H1 (cell line): ENCODE data around the gene HLA-DMB. TPM values are rescaled to one million over a fixed set of nuclear protein-coding genes. Genes with fewer than 3 reads are reported as not detected.

Source experiments
- CTCF ChIA-PET: fragments of 300-600 bp; sonication (Branson Sonifier 250); formaldehyde crosslinking; loops from one replicate; lab custom pipeline; 2021; ENCODE audit not compliant: partially characterized antibody; lab: Charles Lee
- POLR2A ChIA-PET: fragments of 300-600 bp; sonication (Branson Sonifier 250); formaldehyde crosslinking; loops from one replicate; lab custom pipeline; 2021; ENCODE audit warnings: inconsistent platforms; ENCODE audit not compliant: partially characterized antibody; lab: Charles Lee
- DNase-seq, 2 experiments: peaks; one replicate each; pipeline versions ENCODE4 v3.0.0 to v3.0.0-alpha.2; 2010 to 2022; ENCODE audit warnings: low spot score in 2 of 2, low read depth in 1 of 2, mixed read lengths in 1 of 2
- FAIRE-seq: peaks from 2 replicates; lab custom pipeline; 2011; peaks lifted over from hg19 to GRCh38; lab: Jason Lieb, UNC
- H2AFZ ChIP-seq: 2 replicates; pipeline ENCODE4 v1.8.1; 2012; ENCODE audit warnings: low read length, inconsistent platforms
- H2AK5ac ChIP-seq: 2 replicates; pipeline ENCODE4 v1.6.1; 2013; ENCODE audit warnings: low read depth, low read length
- H2BK120ac ChIP-seq: replicated peaks from 2 replicates; pipeline ENCODE3; 2013; ENCODE audit warnings: low read depth, low read length, inconsistent platforms
- H2BK12ac ChIP-seq: 2 replicates; pipeline ENCODE4 v1.6.1; 2013; ENCODE audit warnings: low read depth, low read length
- H2BK15ac ChIP-seq: 2 replicates; pipeline ENCODE4 v1.6.1; 2013; ENCODE audit warnings: low read length
- H2BK20ac ChIP-seq: 2 replicates; pipeline ENCODE4 v1.6.1; 2013; ENCODE audit warnings: low read length
- H2BK5ac ChIP-seq: 2 replicates; pipeline ENCODE4 v1.6.1; 2013; ENCODE audit warnings: low read depth, low read length
- H3K14ac ChIP-seq: 2 replicates; pipeline ENCODE4 v1.6.1; 2013; ENCODE audit warnings: inconsistent platforms; ENCODE audit not compliant: insufficient read length
- H3K18ac ChIP-seq: 2 replicates; pipeline ENCODE4 v1.6.1; 2013; ENCODE audit warnings: low read length; ENCODE audit errors: extremely low read depth
- H3K23ac ChIP-seq: 2 replicates; pipeline ENCODE4 v1.6.1; 2013; ENCODE audit warnings: inconsistent platforms; ENCODE audit not compliant: insufficient read length
- H3K23me2 ChIP-seq: 2 replicates; pipeline ENCODE4 v1.6.1; 2013; ENCODE audit warnings: low read depth, low read length
- H3K27ac ChIP-seq: 2 replicates; pipeline ENCODE4 v1.6.1; 2011; ENCODE audit warnings: low read depth, low read length, inconsistent platforms
- H3K27me3 ChIP-seq, 4 experiments: replicated peaks in 1 of 4; 1 replicate in 1 of 4; 2 replicates in 3 of 4; pipeline versions ENCODE4 v1.6.1 to v1.8.1; 2011 to 2013; ENCODE audit warnings: low read length in 3 of 4, mild to moderate bottlenecking in 3 of 4, inconsistent platforms in 2 of 4, mixed read lengths in 2 of 4, moderate library complexity in 1 of 4; ENCODE audit not compliant: control insufficient read depth in 3 of 4, insufficient read depth in 3 of 4; ENCODE audit errors: extremely low read depth in 1 of 4
- H3K36me3 ChIP-seq, 4 experiments: 2 replicates each; pipeline versions ENCODE4 v1.6.1 to v1.8.1; 2011 to 2013; ENCODE audit warnings: mild to moderate bottlenecking in 4 of 4, low read length in 3 of 4, moderate library complexity in 2 of 4, control low read depth in 1 of 4, inconsistent platforms in 1 of 4; ENCODE audit not compliant: insufficient read depth in 4 of 4, control insufficient read depth in 2 of 4
- H3K4ac ChIP-seq: replicated peaks from 2 replicates; pipeline ENCODE3; 2013; ENCODE audit warnings: low read length, low read depth, mixed read lengths, inconsistent platforms; ENCODE audit not compliant: insufficient read length
- H3K4me1 ChIP-seq, 4 experiments: replicated peaks in 1 of 4; 1 replicate in 1 of 4; 2 replicates in 3 of 4; pipeline versions ENCODE4 v1.6.1 to v1.8.1; 2011 to 2013; ENCODE audit warnings: low read length in 3 of 4, inconsistent platforms in 2 of 4, mixed read lengths in 1 of 4; ENCODE audit not compliant: insufficient read depth in 4 of 4, control insufficient read depth in 3 of 4
- H3K4me2 ChIP-seq, 2 experiments: 2 replicates each; pipeline versions ENCODE4 v1.6.1 to v1.8.1; 2011 to 2013; ENCODE audit warnings: low read depth in 2 of 2, low read length in 2 of 2, control low read depth in 1 of 2, inconsistent platforms in 1 of 2, mild to moderate bottlenecking in 1 of 2; ENCODE audit not compliant: insufficient read depth in 1 of 2
- H3K4me3 ChIP-seq, 4 experiments: fragments of 200-600, 300-600 bp in 1 of 4; sonication (generic), shearing (Covaris generic), sonication (Bioruptor Twin) in 1 of 4; 2 replicates each; pipeline versions ENCODE4 v1.5.1 to v1.8.1; 2011 to 2016; ENCODE audit warnings: low read length in 4 of 4, low read depth in 3 of 4, control low read depth in 2 of 4, inconsistent platforms in 2 of 4, mild to moderate bottlenecking in 2 of 4, mixed read lengths in 1 of 4, moderate library complexity in 1 of 4; ENCODE audit not compliant: insufficient read depth in 2 of 4; ENCODE audit errors: extremely low read depth in 1 of 4
- H3K56ac ChIP-seq: replicated peaks from 2 replicates; pipeline ENCODE3; 2013; ENCODE audit warnings: low read depth, mild to moderate bottlenecking, mixed read lengths, low read length, inconsistent platforms; ENCODE audit not compliant: insufficient read length
- H3K79me1 ChIP-seq: 2 replicates; pipeline ENCODE4 v1.6.1; 2013; ENCODE audit warnings: low read depth, low read length, control low read depth
- H3K79me2 ChIP-seq, 2 experiments: 2 replicates each; pipeline versions ENCODE4 v1.6.1 to v1.8.1; 2012 to 2013; ENCODE audit warnings: low read length in 2 of 2, mild to moderate bottlenecking in 2 of 2, inconsistent platforms in 1 of 2; ENCODE audit not compliant: insufficient read depth in 2 of 2, control insufficient read depth in 1 of 2
- H3K9ac ChIP-seq, 4 experiments: replicated peaks in 1 of 4; 1 replicate in 1 of 4; 2 replicates in 3 of 4; pipeline versions ENCODE4 v1.6.1 to v1.8.1; 2011 to 2013; ENCODE audit warnings: low read depth in 3 of 4, low read length in 3 of 4, control low read depth in 2 of 4, mild to moderate bottlenecking in 2 of 4, moderate library complexity in 2 of 4, inconsistent platforms in 1 of 4; ENCODE audit errors: extremely low read depth in 1 of 4
- H3K9me3 ChIP-seq, 2 experiments: 2 replicates each; pipeline versions ENCODE4 v1.6.1 to v1.8.1; 2012 to 2013; ENCODE audit warnings: mild to moderate bottlenecking in 2 of 2, moderate library complexity in 2 of 2, control low read depth in 1 of 2, inconsistent platforms in 1 of 2, low read depth in 1 of 2, low read length in 1 of 2, mixed read lengths in 1 of 2; ENCODE audit not compliant: insufficient read depth in 2 of 2
- H4K20me1 ChIP-seq, 2 experiments: replicated peaks in 1 of 2; 2 replicates each; pipeline versions ENCODE3 to v1.8.1; 2011 to 2013; ENCODE audit warnings: inconsistent platforms in 2 of 2, low read length in 2 of 2, mild to moderate bottlenecking in 1 of 2; ENCODE audit not compliant: insufficient read depth in 2 of 2, control insufficient read depth in 1 of 2
- H4K5ac ChIP-seq: 2 replicates; pipeline ENCODE4 v1.6.1; 2013; ENCODE audit warnings: low read length, low read depth, mixed read lengths, inconsistent platforms; ENCODE audit not compliant: insufficient read length
- H4K8ac ChIP-seq: 2 replicates; pipeline ENCODE4 v1.8.0; 2013; ENCODE audit warnings: mild to moderate bottlenecking, moderate library complexity, low read length, inconsistent platforms; ENCODE audit not compliant: insufficient read depth; ENCODE audit errors: extremely low read depth
- H4K91ac ChIP-seq: replicated peaks from 2 replicates; pipeline ENCODE3; 2013; ENCODE audit warnings: low read length, mixed read lengths, inconsistent platforms; ENCODE audit not compliant: insufficient read length
- FOSL1 ChIP-seq: IDR thresholded peaks from 2 replicates; pipeline ENCODE4 v1.6.1; 2011; ENCODE audit warnings: mild to moderate bottlenecking, low read depth, low read length, moderate library complexity; ENCODE audit not compliant: insufficient read depth
- GTF2F1 ChIP-seq: IDR thresholded peaks from 2 replicates; pipeline ENCODE4 v1.6.1; 2012; ENCODE audit warnings: low read depth, low read length, improper control_type of control experiment, borderline replicate concordance
- JUN ChIP-seq: IDR thresholded peaks from 2 replicates; pipeline ENCODE4 v1.6.1; 2011; ENCODE audit warnings: low read depth, mild to moderate bottlenecking, improper control_type of control experiment, low read length
- PHF8 ChIP-seq: fragments of 200-600 bp; sonication (generic); conservative IDR thresholded peaks from 2 replicates; pipeline ENCODE4 v1.7.1; 2012; ENCODE audit warnings: low read depth, mild to moderate bottlenecking, inconsistent platforms, low read length, moderate library complexity
- SAP30 ChIP-seq: fragments of 300-600 bp; sonication (generic); IDR thresholded peaks from 2 replicates; pipeline ENCODE4 v1.7.1; 2012; ENCODE audit warnings: low read length, moderate library complexity, mild to moderate bottlenecking, inconsistent platforms; ENCODE audit not compliant: insufficient read depth, insufficient replicate concordance
- SP1 ChIP-seq: IDR thresholded peaks from 2 replicates; pipeline ENCODE4 v1.6.1; 2011; ENCODE audit warnings: low read depth, low read length
- SP4 ChIP-seq: IDR thresholded peaks from 2 replicates; pipeline ENCODE4 v1.6.1; 2012; ENCODE audit warnings: low read length, inconsistent platforms
- SUZ12 ChIP-seq: fragments of 200-600 bp; sonication (generic); IDR thresholded peaks from 2 replicates; pipeline ENCODE4 v1.6.1; 2012; ENCODE audit warnings: mild to moderate bottlenecking, inconsistent platforms, low read length, moderate library complexity, mixed read lengths
- TEAD4 ChIP-seq: IDR thresholded peaks from 2 replicates; pipeline ENCODE4 v1.6.1; 2012; ENCODE audit warnings: low read depth, low read length, inconsistent platforms, mixed read lengths
- YY1 ChIP-seq: IDR thresholded peaks from 2 replicates; pipeline ENCODE4 v1.6.1; 2011; ENCODE audit warnings: low read depth, mild to moderate bottlenecking, low read length
- ZNF274 ChIP-seq: IDR thresholded peaks from 2 replicates; pipeline ENCODE4 v1.7.0; 2012; ENCODE audit warnings: low read length, borderline replicate concordance; ENCODE audit errors: extremely low read depth
- WGBS, 2 experiments: shearing (Covaris generic) in 1 of 2; methylation state at CpG; one replicate each; pipeline versions ENCODE4 v1.1.6 to v1.1.7; 2013 to 2015; ENCODE audit warnings: low lambda C conversion rate in 2 of 2, mixed read lengths in 2 of 2, inconsistent platforms in 1 of 2, low coverage in 1 of 2, missing lambda C conversion rate in 1 of 2; ENCODE audit not compliant: insufficient replicate concordance in 2 of 2, insufficient coverage in 1 of 2, insufficient read length in 1 of 2; ENCODE audit errors: extremely low coverage in 1 of 2, missing lambda C conversion rate in 1 of 2; 5-methylcytosine and 5-hydroxymethylcytosine counted together
- polyA plus RNA-seq, 7 experiments: library from polyadenylated mRNA; depleted of rRNA in 3 of 7; stranded (reverse) in 5 of 7; unstranded in 2 of 7; fragments of >200 nt in 5 of 7; fragments of 200-250 nt in 2 of 7; gene quantifications; 1 replicate in 5 of 7; 2 replicates in 1 of 7; 4 replicates in 1 of 7; pipeline versions ENCODE4 v1.2.1 to v1.2.3, GENCODE V29; 2011 to 2013; ENCODE audit warnings: missing spikeins in 2 of 7, mixed read lengths in 2 of 7
- total RNA-seq: library from RNA; stranded (reverse); fragmentation: NEBNext Ultra II Directional; extraction: Animal tissue kit (Norgen Biotek cat#: 25700); gene quantifications from 2 replicates; pipeline ENCODE4 v1.2.1, GENCODE V29; 2021

The HLA-DMB gene
- total and polyA plus RNA-seq, 2 of the 8 experiments (the other 6 are each of a cell fraction or from before 2014, with no cell fraction given) = 2.7 to 4.7 TPM

DNA sequence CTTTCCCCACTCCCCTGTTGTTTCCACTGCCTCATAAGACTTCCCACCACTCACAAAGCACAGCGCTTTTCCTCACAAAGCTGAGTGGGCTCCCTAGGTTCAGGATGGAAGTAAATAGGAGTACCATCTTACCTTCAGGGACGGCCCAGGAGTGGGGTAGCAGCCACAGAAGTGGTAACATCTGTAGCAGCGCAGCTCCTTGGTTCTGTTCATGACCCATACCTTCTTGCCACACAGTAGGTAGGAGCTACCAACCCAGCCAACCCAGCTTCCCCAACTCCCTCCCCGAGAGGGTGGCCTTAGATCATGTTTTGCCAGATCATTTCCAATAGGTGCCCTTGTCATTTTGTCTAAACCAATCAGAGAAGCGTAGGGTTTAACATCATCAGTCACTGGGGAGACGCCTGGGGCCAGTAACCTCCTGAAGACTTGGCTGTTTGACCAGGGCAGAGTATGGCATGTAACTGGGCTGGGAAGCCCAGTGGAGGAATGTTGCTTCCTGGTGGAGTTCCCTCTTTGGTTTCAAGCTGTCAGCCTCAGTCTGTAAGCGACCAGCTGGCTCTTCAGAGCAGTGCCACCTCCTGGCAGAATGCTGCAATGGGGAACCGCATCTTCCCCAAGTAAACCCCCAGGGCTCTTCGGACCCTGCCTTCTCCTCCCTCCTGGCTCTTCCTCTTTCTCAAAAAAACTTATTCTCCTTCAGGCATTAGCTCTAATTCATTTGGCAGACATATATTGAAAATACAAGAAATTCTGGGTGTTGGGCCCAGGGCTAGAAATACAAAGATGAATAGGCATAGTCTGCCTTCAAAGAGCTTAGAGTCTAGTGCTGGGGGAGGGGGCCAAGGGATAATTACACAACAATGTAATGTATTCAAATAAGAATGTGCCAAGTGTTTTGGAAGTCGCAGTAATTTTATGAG, 12.2 kb upstream of the HLA-DMB start, which contains the start of gene HLA-DMA:
Gene HLA-DMA (minus strand): TSS at position 281 of the 923 bp plus-strand sequence. CDS start 61 bp downstream, at position 220.
- Histone ChIP-seq H3K56ac (no peak within 1 kb of the TSS), H3K4me2 (peak within 1 kb of the TSS; percentile 36 to 37; a peak in 3 of 4 replicates), H3K14ac (no peak within 1 kb of the TSS), H3K4me1 (peaks cover 0 to 13% (median 3%) of the 10 kb centered on the region in 4 experiments; a peak in 5 of 7 replicates), H4K91ac (peak within 1 kb of the TSS; percentile 67), H2BK5ac (no peak within 1 kb of the TSS), H3K79me2 (no peaks in the 10 kb centered on the region), H3K23me2 (0 out of 2 replicates have a peak, but pooled peaks cover 4% of the 10 kb centered on the region), H2BK12ac (no peak within 1 kb of the TSS), H3K9me3 (no peaks in the 10 kb centered on the region), H2BK15ac (peak within 1 kb of the TSS; percentile 83; the same call in 1 of the 2 replicates), H2AFZ (peak within 1 kb of the TSS; percentile 51), H2BK20ac (no peak within 1 kb of the TSS), H3K23ac (no peak within 1 kb of the TSS), H4K8ac (no peak within 1 kb of the TSS), H3K79me1 (no peaks in the 10 kb centered on the region), H4K5ac (no peak within 1 kb of the TSS), H3K36me3 (no peaks in the 10 kb centered on the region), H2BK120ac (no peak within 1 kb of the TSS), H3K27ac (no peak within 1 kb of the TSS), H3K27me3 (no peaks in the 10 kb centered on the region; a peak in 1 of 7 replicates), H3K4ac (no peak within 1 kb of the TSS), H2AK5ac (no peak within 1 kb of the TSS), H3K9ac (no peak within 1 kb of the TSS), H4K20me1 (peaks cover 0 to 5% of the 10 kb centered on the region in 2 experiments), H3K18ac (no peak within 1 kb of the TSS), H3K4me3 (no peak within 1 kb of the TSS)
- 47% methylated on average over 10 of the region's 10 CpGs; no CpG with 5 or more reads in 1 of the 2 experiments for WGBS, 2 experiments
- FAIRE-seq (peak; percentile 99), DNase-seq (peak; percentile 82 to 88)
- CTCF ChIA-PET = interaction anchor here (0.6 to 11.1 kb wide), 35 partner anchors 11 to 1571 kb away, joined by 3 to 168 read pairs (median 6); partner anchors contain the start of genes BRD2, HLA-DMB, HLA-DPB1 and PSMB8
- POLR2A ChIA-PET = interaction anchor here (1.0 to 33.3 kb wide), 6 partner anchors 11 to 321 kb away, joined by 3 to 1158 read pairs (median 12); partner anchors contain the start of genes BRD2 and HLA-DMB
- TF ChIP-seq SP4 = 0 out of 2 replicates have a peak, but pooled peaks have one; percentile 54
- peak; percentile 36; the same call in 1 of the 2 replicates for TF ChIP-seq YY1
- no peak for TF ChIP-seq FOSL1
- TF ChIP-seq ZNF274 = no peak
- TF ChIP-seq PHF8 = no peak
- peak; percentile 70 for TF ChIP-seq SAP30
- peak; percentile 79 for TF ChIP-seq SP1
- TF ChIP-seq SUZ12 = no peak
- peak; percentile 81 for TF ChIP-seq TEAD4
- TF ChIP-seq GTF2F1 = no peak
- no peak for TF ChIP-seq JUN
